ENCODE data around the gene ZNF282.
A peak's percentile ranks its signal among the peaks of the same experiment; 100 is the strongest.
"Not testable (repeated sequence)": the region's sequence is repeated elsewhere in the genome, so short reads cannot be mapped to it uniquely, and the experiment has no call there.

Gene ZNF282

DNA sequence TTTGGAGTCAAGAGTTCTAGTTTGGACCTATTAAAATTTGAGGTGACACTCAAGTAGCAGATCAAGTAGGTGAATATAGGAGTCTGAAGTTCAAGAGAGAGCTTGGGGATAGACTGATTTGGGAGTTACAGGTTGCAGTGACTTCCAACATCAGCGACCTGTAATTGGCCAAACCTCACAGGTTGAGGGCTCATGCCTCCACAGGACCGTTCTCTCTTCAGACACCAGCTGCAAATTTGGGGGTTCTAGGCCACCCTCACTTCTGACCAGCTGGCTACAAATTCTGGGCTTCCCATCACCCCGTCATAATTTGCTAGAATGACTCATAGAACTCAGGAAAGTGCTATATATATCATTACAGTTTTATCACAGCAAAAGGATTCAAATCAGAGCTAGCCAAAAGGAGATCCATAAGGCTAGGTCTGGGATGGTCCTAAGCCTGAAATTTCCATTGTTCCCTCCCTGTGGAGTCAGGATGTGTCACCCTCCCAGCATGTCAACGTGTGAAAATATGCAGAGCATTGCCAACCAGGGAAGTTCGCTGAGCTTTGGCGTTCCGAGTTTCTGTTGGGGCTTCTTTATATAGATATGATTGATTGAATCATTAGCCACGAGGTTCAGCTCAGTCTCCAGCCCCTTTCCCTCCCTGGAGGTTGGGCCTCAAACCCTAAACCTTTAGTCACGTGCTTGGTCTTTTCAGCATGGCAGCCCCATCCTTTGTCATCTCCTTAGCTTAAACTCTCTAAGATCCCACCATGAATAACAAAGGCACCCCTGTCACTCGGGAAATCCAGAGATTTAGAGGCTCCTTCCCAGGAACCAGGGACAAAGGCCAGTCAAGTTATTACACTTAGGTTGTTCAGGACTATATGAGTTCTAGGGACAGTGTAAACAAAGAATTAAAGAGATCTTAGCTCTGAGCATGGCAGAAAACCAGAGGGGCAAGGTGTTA is 23.4 kb downstream of the ZNF282 start:
- DNase-seq = no peak
- in situ Hi-C loops (cut with MboI; ENCODE audit: low pct_unique_long_range_greater_than_20kb, low sequenced_read_pairs) = no loop called here

DNA sequence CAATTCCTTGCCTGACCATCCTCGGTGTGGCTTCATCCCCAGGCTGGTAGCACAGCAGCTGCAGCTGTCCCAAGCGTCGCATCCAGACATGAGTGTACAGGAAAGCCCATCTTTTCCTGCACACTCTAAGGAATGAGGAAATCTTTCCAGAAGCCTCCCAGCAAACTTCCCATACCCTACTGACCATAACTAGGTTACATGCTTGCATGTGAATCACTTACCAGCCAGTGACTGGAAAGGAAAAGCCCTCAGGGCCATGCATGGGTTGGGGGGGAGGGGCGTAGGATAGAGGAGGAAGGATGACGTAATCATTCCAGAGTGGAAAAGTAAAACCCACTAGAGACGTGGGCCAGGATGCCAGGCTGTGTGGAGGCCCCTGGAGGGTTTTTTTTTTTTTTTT is 25.2 kb downstream of the ZNF282 start:
- DNase-seq = no peak

GRCh38 chr7:149223176-149223575 is 27.8 kb downstream of the ZNF282 start:
- no peak for DNase-seq
- in situ Hi-C loops (cut with MboI; ENCODE audit: low pct_unique_long_range_greater_than_20kb, low sequenced_read_pairs) = no loop called here

More for the DNA sequence above, 25.2 kb downstream of the ZNF282 start:
- in situ Hi-C loops (cut with MboI; ENCODE audit: low pct_unique_long_range_greater_than_20kb, low sequenced_read_pairs) = no loop called here

GRCh38 chr7:149223761-149224160 is 28.4 kb downstream of the ZNF282 start:
- in situ Hi-C loops (cut with MboI; ENCODE audit: low pct_unique_long_range_greater_than_20kb, low sequenced_read_pairs) = no loop called here
- DNase-seq = no peak

DNA sequence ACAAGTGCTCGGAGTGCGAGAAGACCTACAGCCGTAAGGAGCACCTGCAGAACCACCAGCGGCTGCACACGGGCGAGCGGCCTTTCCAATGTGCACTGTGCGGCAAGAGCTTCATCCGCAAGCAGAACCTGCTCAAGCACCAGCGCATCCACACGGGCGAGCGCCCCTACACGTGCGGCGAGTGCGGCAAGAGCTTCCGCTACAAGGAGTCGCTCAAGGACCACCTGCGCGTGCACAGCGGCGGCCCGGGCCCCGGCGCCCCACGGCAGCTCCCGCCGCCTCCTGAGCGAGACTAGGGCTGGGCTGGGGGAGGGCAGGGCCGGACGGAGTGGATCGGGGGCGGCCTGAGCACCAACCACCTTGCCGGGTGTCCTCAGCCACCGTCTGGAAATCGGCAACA is 29.0 kb downstream of the ZNF282 start:
- in situ Hi-C loops (cut with MboI; ENCODE audit: low pct_unique_long_range_greater_than_20kb, low sequenced_read_pairs) = no loop called here
- no peak for DNase-seq

DNA sequence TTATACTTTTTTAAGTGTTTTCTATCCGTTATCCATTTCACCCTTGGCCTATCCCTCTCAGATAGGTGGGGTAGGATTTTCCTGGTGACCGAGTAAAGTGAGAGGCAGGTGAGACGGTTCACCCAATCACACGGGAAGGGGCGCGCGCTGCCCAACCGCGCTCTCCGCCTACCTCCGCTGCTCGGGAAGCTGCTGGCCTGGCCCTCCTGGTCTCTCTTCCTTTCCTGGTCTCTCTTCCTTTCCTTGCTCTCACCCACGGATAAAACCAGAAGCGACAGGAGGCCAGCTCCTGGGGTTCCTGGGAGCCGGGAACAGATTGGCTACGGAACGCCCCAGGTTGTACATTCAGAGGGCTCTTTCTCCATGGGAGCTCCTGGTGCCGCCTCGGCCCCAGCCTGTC is 29.8 kb downstream of the ZNF282 start:
- in situ Hi-C loops (cut with MboI; ENCODE audit: low pct_unique_long_range_greater_than_20kb, low sequenced_read_pairs) = no loop called here
- DNase-seq = no peak

GRCh38 chr7:149225656-149226055 is 30.3 kb downstream of the ZNF282 start:
- in situ Hi-C loops (cut with MboI; ENCODE audit: low pct_unique_long_range_greater_than_20kb, low sequenced_read_pairs) = no loop called here
- DNase-seq = no peak

GRCh38 chr7:149226366-149226765 is 31.0 kb downstream of the ZNF282 start:
- in situ Hi-C loops (cut with MboI; ENCODE audit: low pct_unique_long_range_greater_than_20kb, low sequenced_read_pairs); DNase-seq: not testable (repeated sequence)

DNA sequence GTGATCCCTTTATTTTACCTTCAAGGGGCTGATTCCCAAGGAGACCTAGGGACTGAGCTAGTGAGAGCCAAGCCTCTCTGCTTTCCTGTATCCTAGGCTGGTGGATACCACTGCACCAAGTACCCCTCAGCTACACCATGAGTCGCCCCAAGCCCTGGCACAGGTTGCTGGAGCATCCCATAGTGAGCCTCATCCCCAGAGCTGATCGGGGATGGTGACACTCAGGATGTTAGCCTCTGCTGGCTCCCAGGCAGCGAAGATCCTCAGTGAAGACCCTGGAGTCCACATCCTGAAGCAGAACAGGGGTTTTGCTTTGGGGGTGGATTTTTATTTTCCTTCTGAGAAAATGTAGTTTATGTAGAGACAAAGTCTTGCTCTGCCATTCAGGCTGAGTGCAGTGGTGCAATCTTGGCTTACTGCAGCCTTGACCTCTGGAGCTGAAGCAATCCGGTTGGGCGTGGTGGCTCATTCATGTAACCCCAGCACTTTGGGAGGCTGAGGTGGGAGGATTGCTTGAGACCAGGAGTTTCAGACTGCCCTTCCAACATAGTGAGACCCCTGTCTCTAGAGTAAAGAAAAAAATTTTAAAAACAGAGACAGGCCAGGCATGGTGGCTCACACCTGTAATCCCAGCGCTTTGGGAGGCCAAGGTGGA is 31.6 kb downstream of the ZNF282 start:
- DNase-seq = no peak
- in situ Hi-C loops (cut with MboI; ENCODE audit: low pct_unique_long_range_greater_than_20kb, low sequenced_read_pairs) = no loop called here

GRCh38 chr7:149228831-149229471 is 33.6 kb downstream of the ZNF282 start:
- in situ Hi-C loops (cut with MboI; ENCODE audit: low pct_unique_long_range_greater_than_20kb, low sequenced_read_pairs) = no loop called here
- peak; percentile 39 for DNase-seq

DNA sequence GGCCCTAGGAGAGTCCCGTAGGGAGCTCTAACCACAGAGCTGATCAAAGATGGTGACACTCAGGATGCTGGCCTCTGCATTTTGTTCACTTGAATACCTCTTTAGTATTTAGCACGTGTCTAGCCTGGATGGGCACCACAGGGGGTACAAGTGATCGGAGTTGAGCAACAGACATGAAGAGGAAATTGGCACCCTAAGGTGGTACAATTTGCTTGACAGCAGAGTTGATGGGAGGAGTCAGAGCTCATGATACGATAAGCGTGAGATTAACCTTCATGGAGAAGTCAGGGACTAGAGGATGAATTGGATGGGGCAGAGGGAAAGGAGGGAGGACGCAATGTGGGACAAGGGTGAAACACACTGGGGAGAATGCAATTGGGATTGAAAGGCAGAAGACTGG is 34.2 kb downstream of the ZNF282 start:
- in situ Hi-C loops (cut with MboI; ENCODE audit: low pct_unique_long_range_greater_than_20kb, low sequenced_read_pairs) = no loop called here
- no peak for DNase-seq

GRCh38 chr7:149232362-149232761 is 37.0 kb downstream of the ZNF282 start:
- DNase-seq = no peak
- in situ Hi-C loops (cut with MboI; ENCODE audit: low pct_unique_long_range_greater_than_20kb, low sequenced_read_pairs) = no loop called here

- DNase-seq; in situ Hi-C loops (cut with MboI; ENCODE audit: low pct_unique_long_range_greater_than_20kb, low sequenced_read_pairs): not testable (repeated sequence)
These were observed 38.4 kb downstream of the ZNF282 start for GRCh38 chr7:149233655-149234204.

DNA sequence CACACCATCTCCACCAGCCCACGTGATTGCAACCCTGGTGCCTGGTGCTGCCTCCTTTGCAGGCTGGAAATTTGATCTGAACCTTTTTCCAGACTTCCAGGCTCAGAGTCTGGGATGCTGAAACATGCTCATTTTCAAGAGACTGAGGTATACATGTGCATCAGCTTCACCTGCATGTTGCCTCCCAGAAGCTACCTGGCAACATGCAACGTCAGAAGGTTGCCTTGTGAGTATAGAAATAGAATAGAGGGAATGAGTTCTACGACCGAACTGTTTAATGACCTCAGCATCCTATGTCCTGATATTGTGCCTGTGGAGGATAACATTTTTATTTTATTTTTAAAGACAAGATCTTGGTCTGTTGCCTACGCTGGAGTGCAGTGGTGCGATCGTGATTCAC is 42.2 kb downstream of the ZNF282 start:
- no peak for DNase-seq
- in situ Hi-C loops (cut with MboI; ENCODE audit: low pct_unique_long_range_greater_than_20kb, low sequenced_read_pairs) = no loop called here

- in situ Hi-C loops (cut with MboI; ENCODE audit: low pct_unique_long_range_greater_than_20kb, low sequenced_read_pairs) = no loop called here
- DNase-seq = no peak
These were observed 42.7 kb downstream of the ZNF282 start for GRCh38 chr7:149238051-149238450.

DNA sequence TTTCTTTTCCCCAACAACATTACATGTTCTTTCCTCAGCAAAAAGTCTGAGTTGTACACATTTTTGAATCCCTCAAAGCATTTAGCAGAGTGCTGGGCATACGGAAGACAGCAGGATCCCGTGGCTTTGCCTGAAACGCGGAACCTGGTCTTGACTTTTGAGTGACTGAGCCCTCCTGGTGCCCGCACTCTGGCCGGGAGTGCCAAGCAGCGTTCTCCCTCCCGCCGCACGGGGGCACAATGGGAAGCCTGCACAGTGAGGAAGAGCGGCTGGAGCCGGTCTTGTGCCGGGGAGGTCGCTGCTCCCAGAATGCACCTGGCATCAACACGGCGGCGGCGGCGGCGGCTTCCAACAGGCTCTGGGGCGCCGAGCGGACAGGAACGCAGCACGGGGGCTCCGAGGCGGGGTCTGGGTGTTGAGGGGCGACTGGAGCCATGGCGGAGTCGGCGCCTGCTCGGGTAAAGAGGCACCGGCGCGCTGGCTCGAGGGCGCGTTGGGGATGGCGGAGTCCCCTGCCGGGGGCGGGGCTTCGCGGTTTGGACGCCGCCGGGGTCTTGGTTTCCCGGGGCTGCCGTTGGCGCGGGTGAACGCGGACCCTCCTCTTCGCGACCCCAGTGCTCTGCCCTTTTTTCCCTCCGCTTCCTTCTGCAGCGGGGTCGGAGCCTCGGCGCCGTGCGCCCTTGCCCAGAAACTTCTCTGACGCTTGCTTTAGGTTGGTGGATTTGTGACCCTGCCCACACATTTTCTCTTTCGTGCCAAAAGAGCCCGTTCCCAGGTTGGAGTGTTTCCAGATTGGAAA is 44.2 kb downstream of the ZNF282 start, which contains the start of gene ZNF212:
Gene ZNF212 (plus strand): TSS at position 307 of the 799 bp plus-strand sequence. CDS start 128 bp downstream, at position 435.
- in situ Hi-C loops (cut with MboI; ENCODE audit: low pct_unique_long_range_greater_than_20kb, low sequenced_read_pairs) = no loop called here

GRCh38 chr7:149240637-149241036 is 45.3 kb downstream of the ZNF282 start:
- no peak for DNase-seq
- in situ Hi-C loops (cut with MboI; ENCODE audit: low pct_unique_long_range_greater_than_20kb, low sequenced_read_pairs) = no loop called here

More for the DNA sequence above, 44.2 kb downstream of the ZNF282 start, which contains the start of gene ZNF212:
- DNase-seq = peak; percentile 97

- in situ Hi-C loops (cut with MboI; ENCODE audit: low pct_unique_long_range_greater_than_20kb, low sequenced_read_pairs) = no loop called here
- DNase-seq = no peak
These were observed 46.4 kb downstream of the ZNF282 start for GRCh38 chr7:149241696-149242095.

DNA sequence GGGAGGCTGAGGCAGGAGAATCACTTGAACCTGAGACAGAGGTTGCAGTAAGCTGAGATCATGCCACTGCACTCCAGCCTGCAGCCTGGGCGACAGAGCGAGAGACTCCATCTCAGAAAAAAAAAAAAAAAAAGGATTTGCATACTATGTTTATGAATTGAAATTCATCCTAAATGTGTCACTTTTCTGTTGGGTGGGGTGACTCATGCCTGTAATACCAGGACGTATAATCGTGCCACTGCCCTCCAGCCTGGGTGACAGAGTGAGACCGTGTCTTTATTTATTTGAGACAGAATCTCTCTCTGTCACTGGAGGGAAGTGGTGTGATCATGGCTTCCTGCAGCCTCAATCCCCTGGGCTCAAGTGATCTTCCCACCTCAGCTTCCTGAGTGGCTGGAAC is 49.9 kb downstream of the ZNF282 start:
- in situ Hi-C loops (cut with MboI; ENCODE audit: low pct_unique_long_range_greater_than_20kb, low sequenced_read_pairs) = no loop called here
- no peak for DNase-seq
